NCI-H2081 treated with DMSO at 0.1 percent for 48 hours (cell line): Measurements from ENCODE around the gene ST6GAL1.
"Not testable (repeated sequence)": the region's sequence is repeated elsewhere in the genome, so short reads cannot be mapped to it uniquely, and the experiment has no call there.

Experiments used
- DNase-seq: peaks from one replicate; lab custom pipeline; 2025; lab: John Stamatoyannopoulos, UW

Gene ST6GAL1

DNA sequence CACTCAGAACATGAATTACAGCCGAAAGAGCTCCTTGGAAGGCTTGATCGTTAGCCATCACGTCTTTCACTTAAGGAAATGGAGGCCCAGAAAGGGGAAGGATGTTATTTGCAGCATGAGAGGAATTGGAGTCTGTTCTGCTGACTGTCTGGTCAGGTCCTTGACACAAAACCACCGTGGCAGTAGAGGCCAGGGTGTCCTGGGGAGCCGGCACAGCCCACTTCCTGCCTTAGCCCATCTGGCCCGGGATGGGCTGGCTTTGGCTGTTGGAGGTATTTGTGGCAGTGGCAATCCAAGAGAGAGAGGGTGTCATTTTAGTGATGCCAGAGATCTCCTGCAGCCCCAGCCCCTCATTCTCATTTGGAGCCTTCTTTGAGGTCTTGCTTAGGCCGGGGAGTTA, 37.4 kb downstream of the ST6GAL1 start:
- no peak for DNase-seq

DNA sequence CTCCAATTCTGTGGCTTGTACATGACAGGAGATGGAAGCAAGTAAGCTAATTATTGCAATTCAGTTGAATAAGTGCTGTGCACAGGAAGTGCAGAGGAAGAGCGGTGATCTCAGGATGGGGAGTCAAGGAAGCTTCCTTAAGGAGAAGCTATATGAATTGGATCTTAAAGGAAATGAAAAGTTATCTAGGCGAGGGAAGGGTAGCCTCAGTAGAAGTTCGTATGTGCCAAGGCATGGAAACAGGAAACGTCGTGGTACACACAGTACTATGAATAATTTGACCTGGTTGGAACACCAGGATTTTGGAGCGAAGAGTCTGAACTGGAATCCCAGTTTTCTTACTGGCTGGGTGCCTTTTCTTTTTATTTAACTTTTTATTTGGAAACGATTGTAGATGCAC, 39.3 kb downstream of the ST6GAL1 start:
- DNase-seq = no peak

DNA sequence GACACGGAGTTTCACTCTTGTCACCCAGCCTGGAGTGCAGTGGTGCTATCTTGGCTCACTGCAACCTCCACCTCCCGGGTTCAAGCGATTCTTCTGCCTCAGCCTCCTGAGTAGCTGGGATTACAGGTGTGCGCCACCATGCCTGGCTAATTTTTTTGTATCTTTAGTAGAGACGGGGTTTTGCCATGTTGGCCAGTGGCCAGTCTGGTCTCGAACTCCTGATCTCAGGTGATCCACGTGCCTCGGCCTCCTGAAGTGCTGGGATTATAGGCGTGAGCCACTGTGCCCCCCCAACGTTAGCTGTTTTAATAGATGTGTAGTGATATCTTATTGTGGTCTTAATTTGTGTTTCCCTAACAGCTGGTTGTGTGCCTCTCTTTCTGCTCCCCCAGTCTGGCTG, 40.8 kb downstream of the ST6GAL1 start:
- DNase-seq = not testable (repeated sequence)

DNA sequence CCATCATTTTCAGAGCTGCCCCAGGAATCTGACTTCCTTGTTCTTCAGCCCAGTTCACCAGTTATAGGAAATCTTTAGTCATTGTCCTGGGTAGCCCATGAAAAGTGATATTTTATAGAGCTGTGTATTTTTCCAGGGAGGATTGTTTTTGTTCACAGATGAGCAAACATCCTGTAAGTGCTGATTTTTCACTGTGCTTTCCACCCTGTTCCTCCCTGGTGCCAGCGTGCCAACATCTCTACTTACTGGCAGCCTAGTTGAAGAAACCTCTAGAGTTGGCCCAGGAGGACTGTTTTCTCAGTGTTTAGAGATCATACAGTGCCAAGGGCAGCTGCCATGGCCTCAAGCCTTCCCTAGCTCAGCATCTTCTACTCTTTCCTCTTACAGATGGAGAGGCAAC, 41.3 kb downstream of the ST6GAL1 start:
- no peak for DNase-seq

DNA sequence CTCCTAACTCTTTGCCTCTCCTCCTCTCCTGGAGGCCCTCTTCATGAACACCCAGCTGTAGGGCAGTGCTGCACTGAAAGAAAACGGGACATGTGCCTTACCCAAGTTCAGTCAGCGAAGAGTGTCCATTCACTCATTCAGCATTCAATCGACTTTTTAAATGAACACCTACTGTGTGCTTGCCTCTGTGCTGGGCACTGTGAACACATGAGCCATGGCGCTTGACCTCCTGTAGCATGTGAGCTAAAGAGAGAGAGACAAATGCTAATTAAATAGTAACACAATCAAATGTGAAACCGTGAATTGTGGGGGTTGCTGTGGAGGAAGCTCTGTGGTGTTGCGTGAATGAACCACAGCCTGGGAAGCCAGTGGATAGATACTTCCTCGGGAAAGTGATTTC, 43.4 kb downstream of the ST6GAL1 start:
- no peak for DNase-seq

DNA sequence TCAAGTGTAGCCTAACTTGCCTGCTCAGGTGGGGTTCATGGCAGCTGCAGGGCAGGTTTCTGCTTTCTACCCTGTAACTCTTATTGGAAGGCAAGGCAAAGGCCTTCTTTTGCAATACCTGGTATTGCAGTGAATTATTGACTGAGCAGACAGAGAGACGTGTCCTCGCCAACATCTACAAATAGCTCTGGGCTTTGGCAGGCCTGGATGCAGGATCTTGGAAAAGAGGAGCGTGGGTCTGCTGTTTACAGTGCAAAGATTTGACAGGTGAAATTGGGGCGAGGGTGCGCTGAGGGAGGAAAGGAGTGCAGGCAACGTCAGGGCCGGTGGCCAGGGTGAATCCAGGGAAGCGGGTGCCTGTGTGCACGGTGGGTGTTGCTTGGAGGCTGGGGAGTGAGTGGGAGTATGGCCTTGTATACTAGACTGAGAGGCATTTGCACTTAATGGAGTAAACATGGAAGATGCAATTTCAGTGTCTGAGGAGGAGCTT, 44.5 kb downstream of the ST6GAL1 start:
- no peak for DNase-seq

DNA sequence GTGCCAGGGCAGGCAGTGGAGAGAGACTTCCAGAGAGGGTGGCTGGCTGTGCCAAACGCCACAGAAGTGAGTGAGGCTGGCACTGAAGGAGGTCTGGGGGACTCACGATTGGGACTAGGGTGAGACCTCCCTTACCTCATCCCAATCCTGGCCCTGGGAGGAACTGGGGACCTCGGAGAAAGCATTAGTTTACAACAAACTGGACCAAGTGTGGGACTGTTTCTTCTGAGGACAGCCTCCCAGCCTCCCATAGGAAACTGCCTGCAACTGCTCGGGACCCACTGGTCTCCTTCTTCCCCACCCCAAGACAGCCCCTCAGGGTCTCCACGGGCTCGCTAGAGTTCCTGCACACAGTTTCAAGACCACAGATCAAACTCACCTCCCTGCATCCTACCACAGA, 45.4 kb downstream of the ST6GAL1 start:
- DNase-seq = no peak

DNA sequence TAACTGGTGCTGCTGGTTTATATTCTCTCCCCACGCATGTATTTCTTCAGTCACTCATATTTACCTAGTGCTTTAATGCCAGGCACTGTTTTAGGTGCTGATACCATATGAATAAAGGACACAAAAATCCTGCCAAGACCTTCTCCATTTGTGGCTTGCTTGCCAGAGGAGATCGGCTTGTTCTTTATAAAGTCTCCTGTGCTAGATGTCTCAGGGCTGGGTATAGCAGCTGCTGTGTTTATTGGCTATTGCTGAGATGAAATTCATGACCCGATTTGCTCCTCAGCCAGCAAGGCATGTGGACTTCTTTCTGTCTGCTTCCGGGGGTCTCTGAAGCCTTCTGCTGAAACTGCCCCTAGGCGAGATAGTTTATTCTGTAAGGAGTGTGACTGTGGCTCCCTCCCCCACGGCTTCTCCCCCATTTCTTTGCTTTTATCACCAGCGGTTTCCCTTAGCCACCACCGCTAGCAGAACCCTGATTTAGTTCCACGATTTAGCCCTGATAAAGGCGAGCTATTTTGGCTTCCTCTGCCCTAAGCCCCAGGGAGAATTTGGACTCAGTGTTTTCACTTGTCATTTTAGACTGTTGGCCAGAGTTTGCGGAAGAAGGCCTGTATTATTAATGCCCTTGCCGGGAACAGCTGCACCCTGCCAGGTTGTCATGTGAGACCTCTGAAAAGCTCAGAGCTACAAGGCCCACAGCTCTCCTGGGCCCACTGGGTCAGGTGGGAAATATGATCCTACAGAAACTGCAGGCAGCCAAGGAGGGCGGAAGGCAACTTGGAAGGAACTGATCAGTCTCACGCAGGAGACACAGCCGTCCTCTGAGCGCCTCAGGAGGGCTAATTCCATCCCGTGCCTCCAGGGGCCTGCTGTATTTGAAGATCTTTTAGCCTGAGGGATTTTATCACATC, 46.8 kb downstream of the ST6GAL1 start:
- DNase-seq = no peak

DNA sequence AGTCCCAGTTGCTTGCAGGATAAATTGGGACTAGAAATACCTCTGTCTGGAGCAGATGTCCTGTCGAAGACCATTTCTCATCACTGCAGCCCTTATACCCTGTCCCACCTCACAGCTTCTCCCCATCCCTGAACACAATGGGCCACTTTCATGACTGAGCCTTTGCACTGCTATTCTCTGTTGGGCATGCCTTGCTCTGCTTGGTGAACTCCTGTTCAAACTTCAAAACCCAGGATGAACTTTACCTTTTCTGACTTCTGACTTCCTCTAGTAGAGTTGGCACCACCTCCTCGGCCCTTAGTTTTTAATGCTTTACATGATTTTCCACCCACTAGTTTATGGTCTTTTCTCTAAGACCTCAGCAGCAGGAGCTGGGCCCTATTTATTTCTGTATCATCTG, 48.4 kb downstream of the ST6GAL1 start:
- DNase-seq = no peak

DNA sequence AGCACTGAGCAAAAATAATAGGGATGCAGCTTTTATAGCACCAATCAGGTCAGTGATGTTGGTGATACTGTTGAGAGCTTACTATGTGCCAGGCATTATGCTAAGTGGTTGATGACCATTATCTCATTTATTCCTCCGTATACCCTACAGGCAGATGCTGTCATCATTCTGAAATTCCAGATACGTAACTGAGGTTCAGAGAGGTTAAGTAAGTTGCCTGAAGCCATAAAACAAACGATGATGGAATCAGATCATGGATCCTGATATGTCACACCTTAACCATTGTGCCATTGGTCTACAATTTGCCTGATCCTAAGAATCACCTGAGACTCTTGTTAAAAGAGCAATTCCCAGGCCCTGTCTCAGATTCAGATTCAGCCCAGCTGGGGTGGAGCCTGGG, 49.5 kb downstream of the ST6GAL1 start:
- DNase-seq = no peak

DNA sequence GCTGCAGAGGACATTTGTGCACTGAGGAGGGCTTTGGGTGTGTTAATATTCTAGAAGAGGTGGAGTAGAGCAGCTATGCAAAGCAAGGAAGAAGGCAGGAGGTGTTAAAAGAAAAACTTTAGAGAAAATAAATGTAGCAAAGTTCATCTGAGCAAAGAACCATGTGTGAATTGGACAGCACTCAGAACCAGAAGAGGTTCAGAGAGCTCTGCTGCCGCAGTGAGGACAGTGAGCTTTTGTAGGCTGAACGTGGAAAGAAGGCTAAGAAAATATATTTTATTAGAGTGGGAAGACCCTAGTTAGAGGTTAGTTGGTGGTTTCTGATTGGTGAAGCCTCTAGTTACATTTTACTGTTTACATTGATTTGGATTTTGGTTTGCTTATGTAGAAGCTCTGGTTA, 50.7 kb downstream of the ST6GAL1 start:
- no peak for DNase-seq

DNA sequence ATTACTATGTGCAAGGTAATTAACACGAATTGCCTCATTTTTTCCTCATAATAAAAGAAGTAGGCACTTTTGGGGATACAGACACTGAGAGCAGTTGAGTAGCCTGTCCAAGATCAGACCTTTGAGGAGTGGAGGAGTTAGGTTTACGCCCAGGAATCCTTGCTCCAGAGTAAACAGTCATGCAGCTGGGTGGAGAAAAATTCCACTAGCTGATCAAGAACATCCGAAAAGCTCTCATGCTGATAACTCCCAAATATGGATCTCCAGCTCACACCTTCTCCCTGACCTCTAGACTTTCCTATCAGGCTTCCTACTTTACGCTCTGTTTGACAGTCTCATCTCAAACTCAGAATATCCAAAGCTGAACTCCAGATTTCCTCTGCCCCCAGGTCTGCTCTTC, 53.3 kb downstream of the ST6GAL1 start:
- DNase-seq = no peak

DNA sequence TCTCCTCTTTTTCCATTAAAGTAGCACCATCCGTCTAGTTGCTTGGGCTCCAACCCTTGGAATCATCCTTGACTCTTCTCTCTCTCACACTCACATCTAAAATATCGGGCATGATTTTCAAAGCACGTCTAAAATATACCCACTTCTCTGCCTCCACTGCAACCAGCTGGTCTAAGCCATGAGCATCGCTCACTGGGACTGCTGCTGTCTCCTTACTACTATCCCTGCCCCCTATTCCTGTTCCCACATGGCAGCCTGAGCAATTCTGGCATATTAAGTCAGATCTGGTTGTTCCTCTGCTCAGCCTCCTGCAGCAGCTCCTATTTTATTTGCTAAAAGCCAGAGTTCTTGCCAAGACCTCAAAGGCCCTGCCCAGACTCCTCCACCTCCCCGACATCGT, 53.7 kb downstream of the ST6GAL1 start:
- DNase-seq = no peak

DNA sequence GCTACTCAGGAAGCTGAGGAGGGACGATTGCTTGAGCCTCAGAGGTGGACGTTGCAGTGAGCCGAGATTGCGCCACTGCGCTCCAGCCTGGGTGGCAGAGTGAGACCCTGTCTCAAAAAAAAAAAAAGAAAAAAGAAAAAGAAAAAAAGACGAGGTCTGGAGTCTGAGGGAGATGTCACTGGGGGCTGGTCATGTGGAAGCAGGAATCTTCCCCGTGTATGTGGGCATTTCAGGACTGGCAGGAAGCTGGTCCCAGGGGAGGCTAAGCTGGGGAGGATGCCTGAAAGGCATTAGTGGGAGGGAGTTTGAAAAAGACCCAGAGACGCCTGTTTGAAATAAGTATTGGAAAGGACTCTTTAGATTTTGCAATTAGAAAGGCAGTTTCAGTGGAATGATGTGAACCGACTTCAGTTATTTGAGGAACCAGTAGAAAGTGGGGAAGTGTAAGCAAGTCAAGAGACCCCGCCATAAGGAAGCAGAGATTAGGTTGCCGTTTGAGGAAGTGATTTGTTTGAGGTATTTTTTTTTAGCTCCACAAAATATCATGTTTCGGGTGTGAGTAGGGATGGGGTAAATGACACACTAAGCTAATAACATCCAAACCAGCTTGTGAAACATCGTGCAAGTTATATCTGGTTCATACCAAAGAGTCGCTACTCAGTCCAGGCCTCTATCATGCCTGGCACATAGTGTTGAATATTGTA, 55.5 kb downstream of the ST6GAL1 start:
- no peak for DNase-seq

DNA sequence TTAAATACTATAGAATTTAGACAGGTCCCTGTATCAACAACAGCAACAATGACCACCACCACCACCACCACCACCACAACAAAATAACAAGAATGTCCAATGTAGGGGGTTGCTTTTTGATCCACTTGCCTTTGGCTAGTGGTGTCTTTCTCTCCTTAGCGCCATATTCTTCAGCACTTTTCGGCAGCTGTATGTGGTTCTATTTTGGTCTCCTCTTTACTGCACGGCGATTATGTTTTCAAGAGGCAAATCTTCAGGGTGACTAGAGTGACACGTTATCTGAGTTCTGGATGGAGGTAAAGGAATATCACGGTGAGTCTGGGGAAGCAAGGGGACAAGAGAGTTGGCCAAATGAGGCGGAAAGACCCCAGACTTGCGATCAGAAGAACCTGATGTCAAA, 56.1 kb downstream of the ST6GAL1 start:
- DNase-seq = no peak

DNA sequence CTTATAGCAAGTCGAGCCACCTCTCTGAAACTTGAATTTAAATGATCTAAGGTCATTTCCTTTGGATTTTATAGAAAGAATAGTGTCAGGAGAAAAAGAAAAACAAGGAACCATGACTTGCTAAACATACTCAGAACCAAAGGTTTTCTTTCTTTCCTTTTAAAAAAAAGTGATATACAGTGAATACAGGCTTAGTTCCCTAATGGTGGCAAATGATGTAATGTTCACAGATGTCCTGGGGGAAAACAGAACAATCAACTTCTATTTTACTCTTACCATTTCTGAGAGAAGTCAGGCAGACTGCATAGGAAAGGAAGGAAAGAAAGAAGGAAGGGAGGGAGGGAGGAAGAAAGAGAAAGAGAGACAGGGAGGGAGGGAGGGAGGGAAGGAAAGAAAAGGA, 56.5 kb downstream of the ST6GAL1 start:
- no peak for DNase-seq

DNA sequence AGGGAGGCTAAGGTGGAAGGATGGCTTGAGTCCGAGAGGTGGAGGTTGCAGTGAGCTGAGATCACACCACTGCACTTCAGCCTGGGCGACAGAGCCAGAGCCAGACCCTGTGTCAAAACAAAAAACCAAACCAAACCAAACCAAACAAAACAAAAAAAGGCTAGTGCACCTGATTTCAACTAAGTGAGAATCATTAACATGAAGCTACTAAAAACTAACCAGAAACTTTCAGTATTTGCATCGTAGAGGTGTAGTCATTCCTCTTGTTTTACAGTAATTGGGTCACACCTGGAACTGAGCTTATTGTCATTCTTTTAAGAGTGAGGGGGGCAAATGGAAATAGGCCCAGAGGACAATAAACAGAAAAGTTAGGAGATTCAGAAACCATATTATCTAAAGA, 58.5 kb downstream of the ST6GAL1 start:
- no peak for DNase-seq

DNA sequence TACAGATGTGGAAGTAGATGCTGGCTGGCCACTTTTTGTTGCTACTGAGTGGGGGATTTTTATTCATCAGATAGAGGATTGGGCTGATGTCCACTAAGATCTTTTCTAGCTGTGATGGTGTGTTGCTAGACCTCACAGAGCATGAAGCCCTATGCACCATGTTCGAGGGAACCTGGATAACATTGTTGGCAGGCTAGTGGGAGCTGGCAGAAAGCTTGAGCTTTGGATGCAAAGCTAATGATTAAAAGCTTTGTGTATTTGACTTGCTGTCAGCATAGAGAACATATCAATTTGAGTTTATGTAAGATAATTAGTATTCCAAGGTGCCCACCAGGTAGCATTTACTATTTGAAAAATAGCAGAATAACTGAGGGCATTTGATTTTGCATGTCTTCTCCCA, 59.1 kb downstream of the ST6GAL1 start:
- no peak for DNase-seq

DNA sequence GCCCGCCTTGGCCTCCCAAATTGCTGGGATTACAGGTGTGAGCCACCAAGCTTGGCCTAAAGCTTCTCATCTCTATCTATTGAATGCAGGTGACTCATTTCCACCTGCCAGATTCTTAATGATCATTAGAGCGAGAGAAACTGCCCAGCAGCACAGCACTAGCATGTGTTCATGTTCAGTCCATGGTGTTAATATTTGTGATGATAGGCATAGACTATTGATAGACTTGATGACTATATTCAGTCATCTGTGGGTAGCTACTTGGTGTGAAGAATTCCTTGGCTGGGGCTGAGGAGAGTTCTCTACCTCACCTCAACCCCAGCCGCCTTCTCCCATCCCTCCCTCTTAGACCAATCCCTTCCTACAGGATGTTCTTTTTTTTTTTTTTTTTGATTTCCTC, 60.0 kb downstream of the ST6GAL1 start:
- DNase-seq = no peak

DNA sequence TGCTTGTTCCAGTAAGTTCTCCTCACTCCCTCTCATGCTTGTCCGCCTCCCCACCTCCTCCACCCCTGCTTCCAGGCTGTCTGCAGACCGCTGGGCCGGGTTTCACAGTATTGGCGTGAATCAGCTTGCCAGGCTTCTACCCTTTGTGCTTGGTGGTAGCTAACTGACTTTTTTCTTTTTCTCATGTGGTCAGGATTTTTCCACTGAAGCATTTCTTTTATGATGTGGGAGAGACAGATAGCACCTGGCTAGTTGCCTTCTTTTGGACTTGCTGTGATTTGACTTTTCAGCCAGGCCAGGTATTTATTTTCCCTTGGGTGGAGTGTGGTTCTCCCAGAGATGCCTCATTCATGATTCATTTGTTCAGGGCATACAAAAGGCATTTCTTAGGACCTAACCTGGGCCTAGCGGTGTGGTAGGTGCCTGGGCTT, 60.6 kb downstream of the ST6GAL1 start:
- no peak for DNase-seq

DNA sequence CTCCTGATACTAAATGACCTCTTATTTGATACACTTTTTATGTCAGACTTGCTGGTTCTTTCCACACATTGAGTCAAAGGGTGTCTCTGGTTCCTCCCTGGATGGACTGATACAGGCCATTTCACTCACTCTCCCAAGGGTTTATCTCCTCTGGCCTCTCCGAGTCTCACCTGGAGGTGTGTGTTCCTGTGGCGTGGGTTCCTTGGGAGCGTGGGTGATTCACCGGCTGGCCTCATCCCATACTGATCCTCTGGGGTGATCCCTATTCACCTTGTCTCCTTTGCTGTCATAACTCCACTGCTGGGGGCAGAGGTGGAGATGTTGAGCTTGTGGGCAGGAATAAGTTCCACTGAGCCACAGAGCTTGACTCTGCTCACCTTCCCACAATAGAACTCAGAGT, 61.1 kb downstream of the ST6GAL1 start:
- no peak for DNase-seq

DNA sequence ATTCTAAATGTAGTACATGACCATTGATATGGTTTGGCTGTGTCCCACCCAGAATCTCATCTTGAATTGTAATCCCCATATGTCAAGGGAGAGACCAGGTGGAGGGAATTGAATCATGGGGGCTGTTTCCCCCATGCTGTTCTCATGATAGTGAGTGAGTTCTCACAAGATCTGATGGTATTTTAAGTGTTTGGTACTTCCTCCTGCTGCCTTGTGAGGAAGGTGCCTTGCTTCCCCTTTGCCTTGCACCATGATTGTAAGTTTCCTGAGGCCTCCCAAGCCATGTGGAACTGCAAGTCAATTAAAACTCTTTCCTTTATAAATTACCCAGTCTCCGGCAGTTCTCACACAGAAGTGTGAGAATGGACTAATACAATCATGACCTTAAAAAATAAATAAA, 61.8 kb downstream of the ST6GAL1 start:
- DNase-seq = not testable (repeated sequence)

DNA sequence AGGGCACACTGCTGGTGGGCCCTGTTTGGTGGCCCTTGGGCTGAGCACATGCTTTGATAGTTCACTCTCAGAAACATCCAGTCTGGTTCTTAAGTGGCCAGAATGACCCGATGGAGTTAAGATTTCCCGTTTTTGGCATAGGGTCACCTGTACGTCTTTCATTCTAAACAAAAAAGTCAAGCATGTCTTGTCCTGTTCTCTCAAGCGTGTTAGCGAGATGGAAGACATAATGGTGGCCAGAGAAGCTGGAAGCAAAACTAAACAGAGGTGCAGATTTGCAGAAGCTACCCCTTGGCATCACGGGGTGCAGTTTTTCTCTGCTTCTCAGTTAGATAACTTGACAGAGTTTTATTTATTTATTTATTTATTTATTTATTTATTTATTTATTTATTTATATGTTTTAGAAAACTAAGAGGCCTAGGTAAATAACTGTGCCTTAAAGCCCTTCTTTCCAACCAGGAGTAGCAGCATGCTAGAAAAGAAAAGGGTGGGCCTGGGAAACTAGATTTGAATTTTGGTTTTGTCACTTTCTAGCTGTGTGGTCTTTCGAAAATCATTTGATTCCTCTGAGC, 63.0 kb downstream of the ST6GAL1 start:
- DNase-seq = no peak
